B cell (primary cell): ENCODE results near the gene CTDSPL.

ENCODE experiments used
- CTCF ChIP-seq: fragments of 200-600 bp; IDR thresholded peaks from one replicate; pipeline ENCODE4 v1.8.0; 2022; ENCODE audit warnings: antibody characterized with exemption, mild to moderate bottlenecking
- EZH2 ChIP-seq: IDR thresholded peaks from 2 replicates; pipeline ENCODE4 v1.6.1; 2012; ENCODE audit warnings: borderline replicate concordance, low read depth, mild to moderate bottlenecking, moderate library complexity, low read length; ENCODE audit not compliant: insufficient read depth, poor library complexity, severe bottlenecking

DNA sequence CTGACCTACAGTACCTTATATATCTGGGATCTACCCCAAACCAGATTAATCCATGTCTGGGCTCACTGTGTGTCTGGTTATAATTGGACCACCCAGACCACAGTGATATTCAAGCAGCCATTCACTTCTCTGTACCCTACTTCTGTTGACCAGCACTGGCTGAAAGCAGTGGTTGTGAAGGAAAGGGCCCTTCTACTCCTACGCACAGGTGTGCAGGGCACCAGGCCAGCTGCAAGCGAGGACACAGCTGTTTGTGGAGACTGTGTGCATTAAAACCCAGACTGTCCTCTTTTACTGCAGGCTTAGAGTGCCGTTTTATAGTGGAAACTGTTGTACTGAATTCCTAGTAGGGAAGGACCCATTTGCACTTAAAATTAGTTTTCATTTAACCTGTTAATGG is 29.5 kb downstream of the CTDSPL start:
- TF ChIP-seq CTCF, result no peak
- TF ChIP-seq EZH2, result no peak
